Mammary epithelial cell (primary cell): ENCODE measurements around the gene ACO1.

ENCODE experiments used
- EZH2 ChIP-seq: IDR thresholded peaks from 2 replicates; pipeline ENCODE4 v1.6.1; 2012; ENCODE audit warnings: low read length, inconsistent platforms, borderline replicate concordance
- TF ChIP-seq, protein P1 (sequence below), 2 donors: IDR thresholded peaks in 1 of 2; conservative IDR thresholded peaks in 1 of 2; 2 replicates each; pipeline ENCODE4 v1.5.1; 2011 to 2012; ENCODE audit warnings: inconsistent platforms in 2 of 2, low read length in 2 of 2, mild to moderate bottlenecking in 2 of 2, control low read depth in 1 of 2, low read depth in 1 of 2; ENCODE audit not compliant: insufficient read depth in 1 of 2; ENCODE audit errors: extremely low read depth in 1 of 2

DNA sequence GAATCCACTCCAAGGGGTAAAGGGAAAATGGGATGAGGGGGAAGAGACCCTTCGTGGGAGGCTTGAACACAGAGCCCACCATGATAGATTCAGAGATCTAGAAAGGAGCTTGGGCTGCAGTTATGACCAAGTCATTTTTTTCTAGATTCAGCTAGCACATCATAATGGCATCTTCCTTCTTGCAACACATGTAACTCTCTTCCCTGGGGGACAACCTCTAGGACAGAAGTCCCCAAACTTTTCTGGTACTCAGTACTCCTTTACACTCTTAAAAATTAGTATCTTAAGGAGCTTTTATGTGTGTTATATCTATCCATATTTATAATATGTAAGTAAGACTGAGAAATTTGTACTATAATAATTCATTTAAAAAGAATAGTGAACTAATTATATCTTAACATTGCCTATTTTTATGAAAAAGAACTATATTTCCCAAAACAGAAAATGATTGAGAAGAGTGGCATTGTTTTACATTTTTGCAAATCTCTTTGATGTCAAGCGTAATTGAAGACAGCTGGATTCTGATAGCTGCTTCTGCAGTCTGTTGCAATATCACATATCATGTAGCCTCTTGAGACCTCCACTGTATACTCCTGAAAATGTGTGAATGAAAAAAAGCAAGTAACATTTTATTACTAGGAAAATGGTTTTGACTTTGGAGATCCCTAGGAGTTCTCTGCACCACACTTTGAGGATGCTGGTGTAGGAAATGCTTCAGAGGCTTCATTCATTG lies 875 bp downstream of the ACO1 start:
- TF ChIP-seq, protein P1, sequence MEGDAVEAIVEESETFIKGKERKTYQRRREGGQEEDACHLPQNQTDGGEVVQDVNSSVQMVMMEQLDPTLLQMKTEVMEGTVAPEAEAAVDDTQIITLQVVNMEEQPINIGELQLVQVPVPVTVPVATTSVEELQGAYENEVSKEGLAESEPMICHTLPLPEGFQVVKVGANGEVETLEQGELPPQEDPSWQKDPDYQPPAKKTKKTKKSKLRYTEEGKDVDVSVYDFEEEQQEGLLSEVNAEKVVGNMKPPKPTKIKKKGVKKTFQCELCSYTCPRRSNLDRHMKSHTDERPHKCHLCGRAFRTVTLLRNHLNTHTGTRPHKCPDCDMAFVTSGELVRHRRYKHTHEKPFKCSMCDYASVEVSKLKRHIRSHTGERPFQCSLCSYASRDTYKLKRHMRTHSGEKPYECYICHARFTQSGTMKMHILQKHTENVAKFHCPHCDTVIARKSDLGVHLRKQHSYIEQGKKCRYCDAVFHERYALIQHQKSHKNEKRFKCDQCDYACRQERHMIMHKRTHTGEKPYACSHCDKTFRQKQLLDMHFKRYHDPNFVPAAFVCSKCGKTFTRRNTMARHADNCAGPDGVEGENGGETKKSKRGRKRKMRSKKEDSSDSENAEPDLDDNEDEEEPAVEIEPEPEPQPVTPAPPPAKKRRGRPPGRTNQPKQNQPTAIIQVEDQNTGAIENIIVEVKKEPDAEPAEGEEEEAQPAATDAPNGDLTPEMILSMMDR (conservative IDR thresholded peaks at IDR 0.05 in 1 of 2, IDR thresholded peaks at IDR 0.05 in 1 of 2; ENCODE audit: extremely low read depth in 1 of 2, insufficient read depth in 1 of 2, low read depth in 1 of 2, low read length in 2 of 2), result no peak
- TF ChIP-seq EZH2, result no peak
